NCI-H2081 treated with DMSO at 0.1 percent for 48 hours (cell line): ENCODE data around the gene OSBP2.
"Not testable (repeated sequence)": the region's sequence is repeated elsewhere in the genome, so short reads cannot be mapped to it uniquely, and the experiment has no call there.

Experiments
- DNase-seq: peaks from one replicate; lab custom pipeline; 2025; lab: John Stamatoyannopoulos, UW

The OSBP2 gene

DNA sequence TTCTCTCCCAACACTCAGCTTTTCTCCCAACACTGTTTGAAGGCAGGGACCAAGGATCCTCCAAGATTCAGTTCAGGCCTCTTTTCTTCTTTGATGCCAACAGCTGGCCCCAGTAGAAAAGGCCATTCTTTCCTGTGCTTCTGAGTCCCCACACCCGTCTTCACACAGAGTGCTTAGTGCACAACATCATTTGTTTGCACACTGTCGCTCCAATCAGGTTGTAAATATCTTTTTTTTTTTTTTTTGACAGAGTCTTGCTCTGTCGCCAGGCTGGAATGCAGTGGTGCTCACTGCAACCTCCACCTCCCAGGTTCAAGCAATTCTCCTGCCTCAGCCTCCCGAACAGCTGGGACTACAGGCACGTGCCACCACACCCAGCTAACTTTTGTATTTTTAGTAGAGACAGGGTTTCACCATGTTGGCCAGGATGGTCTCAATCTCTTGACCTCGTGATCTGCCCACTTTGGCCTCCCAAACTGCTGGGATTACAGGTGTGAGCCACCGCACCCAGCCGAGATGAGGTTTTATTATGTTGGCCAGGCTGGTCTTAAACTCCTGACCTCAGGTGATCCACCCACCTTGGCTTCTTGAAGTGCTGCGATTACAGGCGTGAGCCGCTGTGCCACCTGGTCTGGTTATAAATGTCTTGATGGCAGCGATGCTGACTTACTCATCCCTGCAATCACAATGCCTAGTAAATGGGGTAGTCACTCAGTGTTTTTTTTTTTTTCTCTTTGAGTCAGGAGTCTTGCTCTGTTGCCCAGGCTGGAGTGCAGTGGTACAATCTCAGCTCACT lies 14.6 kb upstream of the OSBP2 start:
- not testable (repeated sequence) for DNase-seq

DNA sequence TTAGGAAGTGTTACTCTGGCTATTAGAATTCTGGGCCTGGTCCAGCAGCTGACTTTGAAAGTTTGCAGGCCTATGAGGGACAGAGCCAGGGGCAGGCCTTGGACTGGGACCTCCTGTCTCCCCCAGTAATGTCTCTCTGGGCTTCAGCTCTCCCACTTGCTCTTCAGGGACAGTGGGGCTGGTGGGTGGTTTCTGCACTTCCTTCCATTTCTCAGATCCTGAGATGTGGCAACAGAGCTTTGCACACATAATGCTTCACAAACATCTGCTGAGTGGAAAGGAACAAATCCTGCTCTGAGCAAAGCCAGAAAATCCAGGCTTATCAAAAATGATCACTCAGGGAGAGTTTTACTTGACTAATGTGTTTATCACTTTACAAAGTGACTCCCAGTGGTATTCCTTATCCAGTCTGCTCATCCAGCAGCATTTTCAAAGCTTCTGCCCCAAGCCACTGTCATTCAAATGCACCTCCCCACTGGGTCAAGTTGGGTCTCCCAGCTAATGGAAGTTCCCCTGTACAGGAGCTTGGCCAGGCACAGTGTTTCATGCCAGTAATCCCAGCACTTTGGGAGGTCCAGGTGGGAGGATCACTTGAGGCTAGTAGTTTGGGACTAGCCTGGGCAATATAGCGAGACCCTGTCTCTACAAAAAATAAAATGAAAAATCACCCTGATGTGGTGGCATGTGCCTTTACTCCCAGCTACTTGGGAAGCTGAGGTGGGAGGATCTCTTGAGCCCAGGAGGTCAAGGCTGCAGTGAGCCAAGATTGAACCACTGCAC lies 13.5 kb upstream of the OSBP2 start:
- no peak for DNase-seq

DNA sequence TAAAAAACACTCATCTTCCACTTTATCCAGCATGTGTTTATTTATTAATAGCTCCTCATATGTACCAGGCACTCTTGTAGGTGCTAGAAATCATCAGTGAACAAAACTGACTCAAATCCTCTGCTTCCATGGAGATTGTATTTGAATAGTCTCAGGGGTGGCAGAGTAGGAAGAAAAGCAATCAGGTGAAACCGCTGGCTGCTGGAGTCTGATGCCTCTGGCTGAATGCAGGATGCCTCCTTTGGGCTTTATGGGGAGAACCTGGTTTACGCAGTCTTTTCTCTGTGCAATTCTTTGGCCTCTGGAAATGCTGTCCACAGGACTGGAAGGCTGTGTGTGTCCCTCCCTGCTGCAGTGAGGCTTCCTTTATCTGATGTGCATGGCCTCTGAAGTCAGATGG lies 12.8 kb upstream of the OSBP2 start:
- DNase-seq = no peak

DNA sequence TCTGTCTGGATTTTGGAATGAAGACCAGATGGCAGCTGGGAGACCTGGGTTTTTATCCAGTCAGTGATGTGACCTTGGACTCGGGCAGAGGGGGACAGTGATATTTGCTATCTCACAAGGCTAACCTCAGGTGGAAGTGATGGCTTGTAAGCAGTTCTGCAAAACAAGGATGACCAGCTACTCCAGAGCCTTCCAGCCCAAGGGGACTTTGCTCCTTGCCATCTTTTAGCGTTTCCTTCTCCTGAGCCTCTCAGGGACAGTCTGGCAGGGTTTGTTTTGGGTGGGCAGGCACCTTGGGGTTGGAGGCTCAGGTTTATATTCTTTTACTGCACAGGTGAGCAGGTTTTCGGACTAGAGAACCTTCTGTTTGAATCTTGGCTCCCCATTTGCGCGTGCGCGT lies 9.5 kb upstream of the OSBP2 start:
- DNase-seq = no peak

DNA sequence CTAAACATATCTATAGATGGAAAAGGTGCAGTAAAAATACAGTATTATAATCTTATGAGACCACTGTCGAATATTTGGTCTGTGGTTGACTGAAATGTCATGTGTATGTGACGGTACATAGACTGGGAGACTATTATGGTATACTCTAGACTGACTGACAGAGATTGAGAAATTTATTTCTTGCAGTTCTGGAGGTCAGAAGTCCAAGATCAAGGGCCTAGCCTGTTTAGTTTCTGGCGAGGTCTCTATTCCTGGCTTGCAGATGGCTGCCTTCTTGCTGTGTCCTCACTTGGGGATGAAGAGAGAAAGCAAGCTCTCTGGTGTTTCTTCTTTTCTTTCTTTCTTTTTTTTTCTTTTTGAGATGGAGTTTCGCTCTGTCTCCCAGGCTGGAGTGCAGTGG lies 7.3 kb upstream of the OSBP2 start:
- DNase-seq = no peak

DNA sequence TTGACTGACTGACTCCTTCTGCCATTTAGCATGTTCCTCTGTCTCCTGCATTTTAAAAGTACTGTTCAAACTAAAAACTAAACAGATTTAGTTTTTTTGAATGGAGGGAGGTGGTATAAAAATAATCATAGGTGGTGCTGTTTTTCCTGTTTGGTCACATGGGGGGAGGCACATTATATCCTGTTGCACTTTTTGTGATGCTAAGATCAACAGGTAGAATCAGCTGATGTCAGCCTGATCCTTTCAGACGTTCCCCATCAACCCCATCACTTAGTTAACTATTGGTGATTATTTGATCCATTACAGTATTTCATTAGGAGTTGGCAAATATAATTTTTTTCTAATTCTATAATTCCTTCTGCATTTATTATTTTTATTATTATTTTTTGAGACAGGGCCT lies 5.1 kb upstream of the OSBP2 start:
- DNase-seq = no peak

DNA sequence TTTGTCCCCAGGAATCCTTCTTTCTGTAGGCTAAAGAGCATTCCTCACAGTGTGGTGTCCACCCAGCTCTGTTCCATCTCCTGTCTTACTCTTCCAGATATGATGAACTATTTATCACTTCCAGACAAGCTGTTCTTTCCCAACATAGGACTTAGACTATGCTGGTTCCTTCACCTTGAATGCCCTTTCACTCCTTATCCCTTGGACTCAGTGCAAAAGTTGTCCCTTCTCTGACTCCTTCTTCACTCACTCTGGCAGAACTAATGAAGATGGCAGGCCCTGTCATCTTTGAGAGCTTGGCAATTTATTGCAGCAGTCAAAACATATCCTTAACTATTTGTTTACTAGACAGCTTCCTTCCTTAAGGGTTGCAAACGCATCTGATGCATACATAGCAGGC lies 3.5 kb upstream of the OSBP2 start:
- DNase-seq = no peak

DNA sequence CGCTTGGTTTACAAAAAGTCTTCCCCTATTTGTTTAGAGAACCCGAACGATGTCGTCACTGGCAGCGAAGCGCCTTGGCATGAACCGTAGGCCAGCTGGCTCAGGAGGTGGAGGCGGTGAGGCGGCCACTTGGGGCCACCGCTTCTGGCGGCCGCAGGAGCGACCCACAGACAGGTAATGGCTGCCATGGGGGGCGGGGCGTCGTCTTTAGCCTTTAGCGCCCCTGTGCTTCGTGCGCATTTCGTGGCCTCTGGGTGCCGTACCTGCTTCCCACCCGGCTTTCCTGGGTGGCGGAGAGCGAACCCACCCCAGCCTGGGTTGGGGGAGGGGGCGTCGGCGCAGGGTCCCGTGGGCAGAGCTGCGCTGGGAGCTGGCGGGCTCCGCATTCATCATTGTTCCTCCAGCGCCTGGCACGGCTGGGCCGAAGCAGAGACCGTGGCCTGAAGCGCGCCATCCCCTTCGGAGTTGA lies 469 bp upstream of the OSBP2 start:
- DNase-seq = no peak

DNA sequence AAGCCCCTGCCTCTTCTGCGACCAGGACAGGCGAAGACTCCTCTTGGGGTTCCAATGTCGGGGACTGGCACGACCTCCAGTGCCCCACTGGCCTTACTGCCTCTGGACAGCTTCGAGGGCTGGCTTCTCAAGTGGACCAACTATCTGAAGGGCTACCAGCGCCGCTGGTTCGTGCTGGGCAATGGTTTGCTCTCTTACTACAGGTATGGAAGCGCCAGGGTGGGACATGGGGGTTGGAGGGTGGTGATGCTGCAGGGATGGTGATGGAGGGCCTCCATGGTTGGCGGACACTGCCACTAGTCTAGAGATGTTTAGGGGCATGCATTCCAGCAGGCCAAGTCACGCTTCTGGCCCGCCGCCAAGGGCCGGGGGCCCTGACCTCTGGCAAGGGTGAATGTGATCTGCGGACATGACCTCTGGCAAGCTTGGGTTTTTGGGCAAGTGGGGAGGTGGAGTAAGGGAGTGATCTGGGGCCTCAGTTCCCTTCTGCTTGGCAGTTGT lies 727 bp downstream of the OSBP2 start:
- no peak for DNase-seq

DNA sequence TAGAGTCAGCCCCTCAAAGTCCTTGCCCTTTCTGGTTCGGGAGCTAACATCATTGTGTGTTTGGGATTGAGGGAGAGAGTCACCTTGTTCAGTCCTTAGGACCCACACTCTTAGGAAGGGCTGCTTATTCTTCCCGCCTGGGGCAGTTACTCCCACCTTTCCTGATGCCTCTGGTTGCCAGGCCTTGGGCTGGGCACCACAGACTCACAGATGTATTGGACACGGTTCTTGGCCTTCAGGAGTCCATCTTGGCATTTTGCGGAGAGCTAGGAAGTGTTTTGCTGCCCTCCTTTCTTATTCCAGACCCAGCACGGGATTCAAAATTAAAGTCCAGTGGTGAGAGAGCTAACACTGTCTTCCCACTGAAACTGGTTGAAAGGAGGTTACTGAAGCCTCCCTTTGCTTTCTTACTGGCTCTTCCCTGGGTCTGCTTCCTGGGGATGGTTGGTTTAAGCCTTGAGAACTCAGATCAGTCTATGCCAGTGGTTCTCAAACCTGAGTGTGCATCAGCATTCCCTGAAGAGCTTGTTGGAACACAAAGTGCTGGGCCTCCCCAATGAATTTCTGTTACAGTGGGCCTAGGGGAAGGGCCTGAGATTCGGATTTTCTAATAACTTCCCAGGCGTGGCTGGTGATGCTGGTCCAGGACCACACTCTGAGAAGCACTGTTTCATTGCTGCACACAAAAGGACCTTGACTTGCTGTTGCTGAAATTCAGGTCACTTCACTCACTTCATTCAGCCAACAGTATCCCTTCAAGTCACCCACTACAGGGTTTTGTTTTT lies 1.4 kb downstream of the OSBP2 start:
- DNase-seq = no peak

DNA sequence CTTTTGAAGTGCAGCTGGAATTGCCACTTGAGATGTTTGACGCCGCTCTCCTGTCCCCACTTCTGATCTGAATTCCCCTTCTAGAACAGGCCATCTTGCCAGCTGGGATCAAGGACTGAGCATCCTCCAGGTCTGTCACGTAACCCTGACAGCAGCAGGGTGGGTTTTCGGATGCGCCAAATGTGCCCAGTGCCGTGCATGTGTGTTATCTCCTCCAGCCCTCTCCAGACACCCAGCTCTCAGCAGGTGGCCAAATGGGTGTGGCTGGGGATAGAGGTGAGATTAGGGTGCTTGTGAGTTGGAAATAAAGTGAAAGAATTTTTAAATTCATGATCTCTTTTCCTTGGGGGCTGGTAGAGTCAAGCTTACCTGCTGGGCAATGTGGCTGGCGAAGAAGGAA lies 3.3 kb downstream of the OSBP2 start:
- no peak for DNase-seq

DNA sequence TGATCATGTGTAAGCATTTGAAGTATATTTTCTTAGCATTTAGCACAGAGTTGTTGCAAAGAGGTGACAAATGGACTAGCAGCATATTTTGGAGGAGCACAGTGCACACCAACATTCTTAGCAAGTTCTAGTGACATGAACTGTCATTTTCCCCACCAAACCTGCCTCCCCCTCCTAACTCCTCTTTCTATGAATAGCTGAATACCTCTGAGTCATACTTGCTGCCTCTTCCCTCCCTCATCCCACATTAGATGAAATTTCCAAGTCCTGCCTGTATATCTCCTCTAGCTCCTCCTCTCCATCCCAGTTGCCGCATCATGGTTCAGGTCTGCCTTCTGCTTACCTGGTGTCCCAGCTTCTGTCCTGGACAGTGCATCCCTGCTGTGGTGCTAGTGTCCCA lies 7.2 kb downstream of the OSBP2 start:
- DNase-seq = no peak

DNA sequence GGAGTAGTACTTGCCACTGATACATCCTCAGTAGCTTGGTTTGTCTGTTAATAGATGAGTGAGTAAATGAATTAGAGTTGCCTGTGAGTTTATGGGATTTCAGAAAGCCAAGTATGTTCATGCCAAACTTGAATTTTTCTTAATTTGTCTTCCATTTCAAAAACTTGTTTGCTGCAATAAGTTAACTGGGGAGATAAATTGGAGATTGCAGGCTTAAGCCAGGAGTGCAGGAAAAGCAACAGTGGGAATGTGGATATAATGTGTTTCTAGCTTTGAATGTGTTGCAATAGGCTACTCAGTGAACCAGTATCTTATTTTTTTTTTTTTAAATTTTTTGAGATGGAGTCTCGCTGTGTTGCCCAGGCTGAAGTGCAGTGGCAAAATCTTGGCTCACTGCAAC lies 8.2 kb downstream of the OSBP2 start:
- DNase-seq = no peak

DNA sequence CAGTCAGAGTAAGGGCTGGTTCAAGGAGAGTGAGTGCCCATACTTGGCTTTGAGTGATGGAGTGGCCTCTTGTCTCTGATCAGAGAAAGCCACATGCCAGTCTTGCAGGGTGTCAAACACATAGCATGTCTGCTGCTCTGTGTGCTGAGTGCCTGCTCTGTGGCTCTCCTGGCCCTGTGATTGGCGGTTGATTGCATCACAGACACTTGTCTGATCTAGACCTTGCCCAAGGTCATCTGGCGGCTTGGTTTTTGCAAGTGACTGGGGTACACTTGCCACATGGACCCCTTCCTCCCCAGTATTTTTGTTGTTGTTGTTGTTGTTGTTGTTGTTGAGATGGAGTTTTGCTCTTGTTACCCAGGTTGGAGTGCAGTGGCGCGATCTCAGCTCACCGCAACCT lies 10.3 kb downstream of the OSBP2 start:
- DNase-seq = no peak

DNA sequence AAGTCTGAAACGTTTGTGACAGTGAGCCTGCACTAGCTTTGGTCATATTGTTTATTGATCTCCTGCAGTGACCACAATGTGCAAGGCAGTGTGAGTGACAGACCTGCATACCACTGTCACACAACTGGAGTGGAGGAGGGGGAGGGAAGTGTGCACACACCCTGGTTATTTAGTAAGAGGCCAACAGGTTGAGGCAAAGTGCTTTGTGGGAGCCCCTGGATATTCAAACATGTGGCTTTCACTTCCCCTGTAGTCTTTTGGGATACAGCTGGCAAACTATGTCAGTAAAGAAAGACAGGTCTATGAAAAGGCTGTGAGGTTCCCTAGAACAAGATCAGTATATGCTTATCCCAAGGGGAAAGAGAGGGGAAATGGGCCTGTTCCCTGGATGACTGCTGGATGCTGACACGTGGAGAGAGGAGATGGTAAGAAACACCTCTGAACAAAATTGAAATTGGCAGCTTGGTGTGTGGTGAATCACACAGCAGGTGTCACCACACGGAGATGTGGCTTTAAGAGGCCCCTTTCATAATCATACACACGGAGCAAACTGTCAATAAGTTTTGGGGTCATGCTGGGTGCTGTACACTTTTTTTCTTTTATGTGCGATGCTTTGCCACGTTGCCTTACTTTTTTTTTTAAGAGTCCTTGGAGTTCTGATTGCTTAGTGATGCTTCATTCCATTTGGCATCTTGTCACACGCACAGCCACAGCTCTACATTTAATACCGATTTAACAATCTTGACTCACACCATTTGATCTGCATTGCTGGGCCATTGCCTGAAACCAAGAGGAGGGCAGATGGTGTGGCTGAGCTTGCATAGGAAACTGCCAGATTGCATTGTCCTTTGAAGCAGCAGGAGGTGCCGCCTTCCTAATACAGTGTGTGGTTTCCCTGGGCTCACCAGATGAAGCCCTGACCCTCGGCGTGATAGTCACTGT lies 11.3 kb downstream of the OSBP2 start:
- DNase-seq = no peak

DNA sequence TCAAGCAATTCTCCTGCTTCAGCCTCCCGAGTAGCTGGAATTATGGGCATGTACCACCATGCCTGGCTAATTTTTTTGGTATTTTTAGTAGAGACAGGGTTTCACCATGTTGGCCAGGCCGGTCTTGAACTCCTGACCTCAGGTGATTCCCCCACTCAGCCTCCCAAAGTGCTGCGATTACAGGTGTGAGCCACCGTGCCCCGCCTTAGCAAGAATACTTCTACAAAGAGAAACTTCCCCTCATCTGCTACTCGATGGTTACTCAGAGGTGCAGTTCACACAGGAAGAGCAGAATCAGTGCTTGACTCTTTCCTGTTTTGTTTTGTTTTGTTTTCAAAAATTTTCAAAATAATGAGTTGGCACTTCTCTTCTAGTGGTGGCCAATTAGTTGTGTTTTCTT lies 15.3 kb downstream of the OSBP2 start:
- DNase-seq = not testable (repeated sequence)

DNA sequence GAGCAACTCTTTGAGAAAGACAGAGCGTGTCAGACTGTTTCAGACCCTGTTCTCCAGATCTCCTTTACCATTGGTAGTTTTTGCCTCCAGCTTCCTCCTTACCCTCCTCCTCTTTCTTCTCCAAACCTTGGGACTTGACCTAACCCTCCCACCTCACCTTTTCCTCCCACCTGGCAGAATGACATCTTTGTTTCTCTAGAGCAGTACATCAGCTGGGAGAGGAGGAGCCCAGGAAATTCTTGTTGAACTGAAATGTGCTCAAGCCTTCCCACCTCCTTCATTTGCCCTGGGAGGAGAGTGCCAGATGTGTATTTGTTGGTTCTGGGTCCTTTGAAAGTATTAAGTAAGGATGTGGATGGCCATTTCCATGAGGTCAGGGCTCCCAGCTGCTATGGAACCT lies 17.4 kb downstream of the OSBP2 start:
- no peak for DNase-seq

DNA sequence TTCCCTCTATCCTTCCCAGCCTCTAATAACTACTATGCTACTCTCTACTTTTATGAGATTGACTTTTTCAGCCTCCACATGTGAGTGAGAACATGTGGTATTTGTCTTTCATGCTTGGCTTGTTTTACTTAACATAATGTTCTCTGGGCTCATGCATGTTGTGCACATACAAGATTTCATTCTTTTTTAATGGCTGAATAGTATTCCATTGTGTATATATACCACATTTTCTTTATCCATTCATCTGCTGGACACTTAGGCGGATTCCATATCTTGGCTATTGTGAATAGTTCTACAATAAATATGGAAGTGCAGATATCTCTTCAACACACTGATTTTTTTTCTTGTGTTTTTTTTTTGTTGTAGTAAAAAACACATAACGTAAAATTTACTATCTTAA lies 19.4 kb downstream of the OSBP2 start:
- DNase-seq = no peak

DNA sequence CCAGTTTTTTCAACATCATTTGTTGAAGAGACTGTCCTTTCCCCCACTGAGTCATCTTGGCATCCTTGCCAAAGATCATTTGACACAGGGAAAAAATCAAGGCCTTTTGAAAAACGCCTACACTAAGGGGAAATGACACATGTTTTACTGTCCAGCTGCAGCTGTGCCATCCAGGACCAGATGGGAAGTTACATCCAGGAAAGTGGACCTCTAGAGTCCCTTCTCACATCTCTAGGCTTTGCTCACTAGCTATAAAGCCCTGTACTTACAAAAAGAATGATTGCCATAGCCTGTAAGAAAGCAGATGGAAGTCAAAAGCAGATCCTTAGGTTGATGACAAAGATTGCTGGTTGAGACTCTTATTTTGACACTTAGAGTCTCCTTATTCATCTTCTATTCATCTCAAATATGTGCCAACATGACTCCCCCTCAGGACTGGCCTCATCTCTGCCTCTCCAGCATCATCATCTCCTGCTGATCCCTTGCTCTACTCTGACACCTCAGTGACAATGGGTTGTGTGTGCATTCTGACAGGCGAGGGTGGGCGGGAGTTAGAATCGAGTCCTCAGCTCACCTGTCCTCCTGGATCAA lies 22.8 kb downstream of the OSBP2 start:
- no peak for DNase-seq

DNA sequence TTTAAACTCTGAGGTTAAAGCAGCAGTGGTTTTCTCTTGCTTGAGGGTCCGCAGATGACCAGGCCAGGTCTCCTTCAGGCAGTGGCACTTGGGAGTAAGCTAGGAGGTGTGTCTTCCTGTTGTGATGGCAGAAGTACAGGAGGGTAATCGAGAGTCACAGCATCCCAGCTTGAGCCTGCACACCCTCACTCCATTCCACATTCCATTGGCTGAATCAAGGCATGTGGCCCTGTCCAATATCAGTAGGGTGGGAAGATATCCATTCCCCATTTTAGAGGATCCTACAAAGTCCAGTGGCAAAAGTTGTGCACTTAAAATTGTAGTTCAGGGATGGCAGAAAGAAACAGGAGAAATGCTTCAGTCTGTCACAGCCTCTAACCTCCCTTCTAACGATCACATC lies 23.3 kb downstream of the OSBP2 start:
- no peak for DNase-seq

DNA sequence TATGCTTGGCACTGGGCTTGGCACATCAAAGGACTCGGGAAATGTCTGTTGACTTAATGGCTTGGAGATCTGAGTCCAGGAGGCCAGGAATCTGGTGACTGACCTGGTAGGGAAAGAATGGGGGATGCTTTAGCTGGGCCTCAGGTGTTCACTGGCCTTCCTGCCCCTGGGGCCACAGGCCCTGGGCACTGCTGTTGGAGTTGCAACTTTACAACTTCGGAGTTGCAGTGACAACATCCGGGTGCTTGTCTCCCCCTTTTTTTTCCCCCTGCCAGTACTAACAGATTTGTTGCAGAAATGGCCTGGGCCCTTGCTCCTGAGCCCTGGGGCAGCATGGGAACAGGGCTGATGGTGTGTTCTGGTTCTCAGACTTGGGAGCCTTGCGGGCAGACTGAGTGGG lies 23.8 kb downstream of the OSBP2 start:
- DNase-seq = no peak
